Psoas muscle (tissue), 8 donors: ENCODE data around the gene CD14. TPM values are rescaled to one million over a fixed set of nuclear protein-coding genes. Genes with fewer than 3 reads are reported as not detected.
"Not testable (repeated sequence)": the region's sequence is repeated elsewhere in the genome, so short reads cannot be mapped to it uniquely, and the experiment has no call there.

Experiments
- ATAC-seq, 4 donors: fragments of 200-7000 bp; cut with Tn5 transposase; one replicate each; pipeline ENCODE4 v1.9.1; 2020; ENCODE audit warnings: moderate library complexity in 3 of 4, mild to moderate bottlenecking in 2 of 4
- DNase-seq, 2 donors: peaks; one replicate each; pipeline ENCODE4 v3.0.0-alpha.2; 2020
- H3K27ac ChIP-seq: fragments of 200-600 bp; one replicate; pipeline ENCODE4 v1.8.0; 2022
- H3K27me3 ChIP-seq, 3 donors: fragments of 200-600 bp in 1 of 3; one replicate each; pipeline versions ENCODE4 v1.6.1 to v1.8.0; 2013 to 2022; ENCODE audit warnings: low read length in 2 of 3, mild to moderate bottlenecking in 2 of 3, moderate library complexity in 1 of 3; ENCODE audit not compliant: insufficient read depth in 3 of 3
- H3K36me3 ChIP-seq, 2 donors: fragments of 200-600 bp in 1 of 2; one replicate each; pipeline versions ENCODE4 v1.6.1 to v1.8.0; 2013 to 2022; ENCODE audit warnings: low read depth in 1 of 2, mild to moderate bottlenecking in 1 of 2, moderate library complexity in 1 of 2; ENCODE audit not compliant: insufficient read depth in 1 of 2
- H3K4me1 ChIP-seq: fragments of 200-600 bp; one replicate; pipeline ENCODE4 v1.8.0; 2022
- H3K4me3 ChIP-seq: fragments of 200-600 bp; one replicate; pipeline ENCODE4 v1.8.0; 2022; ENCODE audit warnings: mild to moderate bottlenecking
- H3K9me3 ChIP-seq: fragments of 200-600 bp; one replicate; pipeline ENCODE4 v1.8.0; 2022
- CTCF ChIP-seq: fragments of 200-600 bp; IDR thresholded peaks from one replicate; pipeline ENCODE4 v1.8.0; 2022; ENCODE audit warnings: antibody characterized with exemption
- WGBS, 3 donors: extraction: QIAGEN DNeasy Blood & Tissue Kit; methylation state at CpG; one replicate each; pipeline versions ENCODE4 v1.1.6 to v1.1.7; 2013; 5-methylcytosine and 5-hydroxymethylcytosine counted together
- intact Hi-C, 2 donors: fragments of 100-400 bp; cut with DNase I; formaldehyde crosslinking; loops; one replicate each; pipeline versions ENCODE4 v1.11.0 to v1.14.2; 2022
- polyA plus RNA-seq, 3 donors: library from polyadenylated mRNA; stranded (reverse); fragments of 200-250 nt; gene quantifications; one replicate each; pipeline ENCODE4 v1.2.3, GENCODE V29; 2013
- total RNA-seq, 4 donors: library from RNA; stranded (reverse); fragmentation: NEBNext Ultra II Directional in 2 of 4; extraction: Animal tissue kit (Norgen Biotek cat#: 25700) in 2 of 4; gene quantifications; one replicate each; pipeline versions ENCODE4 v1.2.1 to v1.2.4, GENCODE V29; 2021 to 2023
- donor health status: healthy with polysubstance abuse.
- donor health status: DM: no; HTN: no; CAD: no; lungs with moderate emphysema.
- donor health status: Bipolar disorder and iron deficiency.
- donor health status: healthy.
- donor health status: DM: yes; HTN: yes; CAD: no.
- donor health status: DM: no; HTN: no; CAD: no.
- donor health status: DM: no; HTN: no; CAD: no.
- donor health status: DM: yes; HTN: yes; CAD: no.

CD14 gene
- total and polyA plus RNA-seq, 7 donors = 4.9 to 43.9 (median 13.9) TPM

GRCh38 chr5:140664359-140665119 lies 31.6 kb upstream of the CD14 start, which contains the start of gene WDR55:
Gene WDR55 (plus strand): TSS chr5:140664904. CDS start chr5:140664913, 9 bp downstream.
- peak within 1 kb of the TSS; percentile 89 for H3K27ac ChIP-seq
- H3K4me1 ChIP-seq = peaks cover 17% of the 10 kb centered on the region
- peak; percentile 98 to 99 (median 98) for ATAC-seq
- whole genome bisulfite sequencing, 3 donors = 1% methylated on average over 47 to 54 of the region's 54 CpGs
- H3K36me3 ChIP-seq = peaks cover 21 to 71% of the 10 kb centered on the region in 2 donors
- no peaks in the 10 kb centered on the region for H3K9me3 ChIP-seq
- H3K4me3 ChIP-seq = peak within 1 kb of the TSS; percentile 85
- peak; percentile 97 to 98 for DNase-seq
- H3K27me3 ChIP-seq = no peaks in the 10 kb centered on the region
- intact Hi-C loops = loop anchor here in 1 of 2 donors (2.0 to 5.0 kb wide), 2 partner anchors 26 to 38 kb away; partner anchors contain the start of genes HARS1, HARS2 and ZMAT2
- TF ChIP-seq CTCF = no peak

- Histone ChIP-seq H3K36me3 (peaks cover 16 to 71% of the 10 kb centered on the region in 2 donors), H3K27ac (peak overlapping the region; percentile 89), H3K9me3 (no peaks in the 10 kb centered on the region), H3K4me1 (peaks cover 17% of the 10 kb centered on the region), H3K27me3 (no peaks in the 10 kb centered on the region), H3K4me3 (peak overlapping the region; percentile 85)
- DNase-seq = no peak
- 0 to 6% (median 4%) methylated on average over 18 of the region's 18 CpGs for WGBS, 3 donors
- intact Hi-C loops = loop anchor here in 1 of 2 donors (2.0 to 5.0 kb wide), 2 partner anchors 27 to 38 kb away; partner anchors contain the start of genes HARS1, HARS2 and ZMAT2
- no peak for ATAC-seq
- no peak for TF ChIP-seq CTCF
Observed at GRCh38 chr5:140664030-140664358, 31.0 kb upstream of the CD14 start.

- H3K36me3 ChIP-seq = peaks cover 19 to 78% of the 10 kb centered on the region in 2 donors
- intact Hi-C loops = loop anchor here in 1 of 2 donors (5.0 kb wide), 1 partner anchor 42 kb away; the partner anchor contains the start of gene ZMAT2
Observed at GRCh38 chr5:140660371-140660770, 27.4 kb upstream of the CD14 start.

GRCh38 chr5:140658870-140659269 lies 25.9 kb upstream of the CD14 start:
- DNase-seq (no peak), ATAC-seq (no peak)
- H3K4me1 ChIP-seq = peaks cover 4% of the 10 kb centered on the region
- intact Hi-C loops = no loop called here
- WGBS, 3 donors = 95 to 98% (median 98%) methylated on average over 17 of the region's 17 CpGs
- H3K27ac ChIP-seq = no peak overlapping the region
- H3K36me3 ChIP-seq = peaks cover 27 to 93% of the 10 kb centered on the region in 2 donors
- no peaks in the 10 kb centered on the region for H3K9me3 ChIP-seq
- H3K27me3 ChIP-seq = no peaks in the 10 kb centered on the region
- no peak overlapping the region for H3K4me3 ChIP-seq
- no peak for TF ChIP-seq CTCF

More at GRCh38 chr5:140660371-140660770, 27.4 kb upstream of the CD14 start:
- not testable (repeated sequence) for H3K4me3 ChIP-seq, ATAC-seq, H3K27ac ChIP-seq, H3K9me3 ChIP-seq, DNase-seq, H3K4me1 ChIP-seq, H3K27me3 ChIP-seq
- 84 to 88% (median 85%) methylated on average over 6 of the region's 6 CpGs for WGBS, 3 donors

- peaks cover 21% of the 10 kb centered on the region for H3K4me1 ChIP-seq
- peaks cover 6 to 75% of the 10 kb centered on the region in 2 donors for H3K36me3 ChIP-seq
- ATAC-seq = peak in 3 of 4 donors; percentile 18 to 39 (median 37)
- H3K9me3 ChIP-seq = no peaks in the 10 kb centered on the region
- DNase-seq = no peak
- H3K27me3 ChIP-seq = no peaks in the 10 kb centered on the region
- no peak for TF ChIP-seq CTCF
- peak overlapping the region; percentile 89 for H3K4me3 ChIP-seq
- intact Hi-C loops = loop anchor here in 1 of 2 donors (10.0 kb wide), 1 partner anchor 242 kb away; the partner anchor contains the start of gene ANKHD1
- peak overlapping the region; percentile 84 for H3K27ac ChIP-seq
- WGBS, 3 donors = 0 to 1% (median 0%) methylated on average over 27 of the region's 27 CpGs
Observed at GRCh38 chr5:140647042-140647419, 14.1 kb upstream of the CD14 start.
